ENCODE data around the gene NEURL3. TPM values are rescaled to one million over a fixed set of nuclear protein-coding genes. Genes with fewer than 3 reads are reported as not detected.

NEURL3 gene
- total RNA-seq, 4 donors from 2014 or later = not detected

DNA sequence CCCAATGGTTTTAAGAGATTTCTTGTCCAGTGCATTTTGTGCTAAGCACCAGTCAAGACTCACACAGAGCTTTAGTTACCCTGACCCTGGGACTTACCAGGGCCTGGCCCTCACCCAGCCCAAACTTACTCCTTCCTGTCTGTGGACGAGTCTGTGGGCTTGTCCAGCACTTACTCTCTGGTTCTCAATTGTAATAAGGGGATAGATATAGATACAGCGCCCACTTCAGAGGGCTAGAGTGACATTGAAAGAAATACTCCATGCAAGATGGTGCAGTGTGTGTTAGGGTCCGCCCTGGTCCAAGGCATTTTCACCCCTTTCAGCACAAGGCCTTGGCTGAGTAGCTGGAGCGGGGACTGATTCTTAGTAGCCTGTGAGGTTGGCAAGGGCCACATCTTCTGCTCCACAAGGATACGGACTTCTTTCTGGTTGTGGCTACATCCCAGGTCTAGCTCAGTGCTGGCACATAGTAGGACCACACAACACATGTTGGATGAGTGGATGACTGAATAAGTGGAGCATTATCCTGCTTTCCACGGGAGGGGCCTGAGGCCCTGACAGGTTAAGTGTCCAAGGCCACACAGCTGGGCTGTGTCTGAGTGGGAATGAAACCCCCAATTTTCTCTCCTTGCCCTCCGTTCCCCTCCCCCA, 27.6 kb upstream of the NEURL3 start:
- DNase-seq = no peak
- Histone ChIP-seq H3K4me1 (peaks cover 48 to 98% (median 80%) of the 10 kb centered on the region in 3 donors), H3K27ac (peak overlapping the region; percentile 70 to 96 (median 92)), H3K9me3 (no peaks in the 10 kb centered on the region), H3K27me3 (peaks cover 0 to 77% (median 0%) of the 10 kb centered on the region in 4 donors), H3K4me3 (no peak overlapping the region), H3K36me3 (no peaks in the 10 kb centered on the region)
- no peak for TF ChIP-seq POLR2A (IDR thresholded peaks at IDR 0.05)
- TF ChIP-seq, protein P1, sequence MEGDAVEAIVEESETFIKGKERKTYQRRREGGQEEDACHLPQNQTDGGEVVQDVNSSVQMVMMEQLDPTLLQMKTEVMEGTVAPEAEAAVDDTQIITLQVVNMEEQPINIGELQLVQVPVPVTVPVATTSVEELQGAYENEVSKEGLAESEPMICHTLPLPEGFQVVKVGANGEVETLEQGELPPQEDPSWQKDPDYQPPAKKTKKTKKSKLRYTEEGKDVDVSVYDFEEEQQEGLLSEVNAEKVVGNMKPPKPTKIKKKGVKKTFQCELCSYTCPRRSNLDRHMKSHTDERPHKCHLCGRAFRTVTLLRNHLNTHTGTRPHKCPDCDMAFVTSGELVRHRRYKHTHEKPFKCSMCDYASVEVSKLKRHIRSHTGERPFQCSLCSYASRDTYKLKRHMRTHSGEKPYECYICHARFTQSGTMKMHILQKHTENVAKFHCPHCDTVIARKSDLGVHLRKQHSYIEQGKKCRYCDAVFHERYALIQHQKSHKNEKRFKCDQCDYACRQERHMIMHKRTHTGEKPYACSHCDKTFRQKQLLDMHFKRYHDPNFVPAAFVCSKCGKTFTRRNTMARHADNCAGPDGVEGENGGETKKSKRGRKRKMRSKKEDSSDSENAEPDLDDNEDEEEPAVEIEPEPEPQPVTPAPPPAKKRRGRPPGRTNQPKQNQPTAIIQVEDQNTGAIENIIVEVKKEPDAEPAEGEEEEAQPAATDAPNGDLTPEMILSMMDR (IDR thresholded peaks at IDR 0.05) = no peak
- intact Hi-C loops (cut with DNase I) = loop anchor here (10.0 kb wide), 1 partner anchor 232 kb away; the partner anchor contains the start of gene CNNM4
- WGBS, 2 donors = 71 to 79% methylated on average over 4 to 7 of the region's 7 CpGs

DNA sequence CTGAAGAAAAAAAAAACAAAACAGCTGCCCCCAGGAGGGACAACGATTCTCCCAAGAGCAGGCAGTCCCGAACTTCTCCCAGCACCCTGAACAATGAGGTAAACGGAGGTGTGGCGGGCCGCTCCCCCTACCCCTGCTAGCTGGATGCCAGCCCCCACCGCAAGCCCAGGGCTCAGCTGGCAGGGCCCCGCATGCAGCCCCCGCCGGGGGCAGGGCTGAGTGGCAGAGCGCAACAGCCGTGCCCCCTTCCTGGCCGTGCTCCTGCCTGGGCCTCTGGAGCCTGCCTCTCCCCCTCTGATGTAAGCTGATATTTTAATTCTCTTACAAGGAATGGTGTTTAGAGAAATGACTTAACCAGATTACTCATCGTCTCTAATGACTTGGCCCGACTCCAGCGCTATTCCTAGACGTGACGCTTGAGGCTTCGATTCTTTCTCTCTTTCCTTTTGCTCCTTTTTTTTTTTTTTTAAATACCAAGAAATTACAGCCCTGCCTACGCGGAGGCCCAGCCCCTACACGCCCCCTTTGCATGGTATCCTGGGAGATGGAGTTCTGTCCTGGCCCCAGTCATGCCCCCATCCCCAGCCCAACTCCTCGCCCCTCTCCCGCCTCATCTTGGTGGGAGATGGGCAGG, 26.8 kb upstream of the NEURL3 start:
- Histone ChIP-seq H3K4me1 (peaks cover 56 to 98% (median 84%) of the 10 kb centered on the region in 3 donors), H3K27ac (peak overlapping the region; percentile 70 to 96 (median 92)), H3K36me3 (no peaks in the 10 kb centered on the region), H3K4me3 (peak overlapping the region in 3 of 4 donors; percentile 24 to 61 (median 33)), H3K9me3 (no peaks in the 10 kb centered on the region), H3K27me3 (peaks cover 0 to 77% (median 0%) of the 10 kb centered on the region in 4 donors)
- peak in 3 of 4 donors; percentile 15 to 72 (median 36) for TF ChIP-seq POLR2A (IDR thresholded peaks at IDR 0.05)
- TF ChIP-seq, protein P1 (IDR thresholded peaks at IDR 0.05) = no peak
- 5 to 7% methylated on average over 12 to 20 of the region's 23 CpGs for WGBS, 2 donors
- peak; percentile 66 for DNase-seq
- intact Hi-C loops (cut with DNase I) = loop anchor here (10.0 kb wide), 1 partner anchor 233 kb away; the partner anchor contains the start of gene CNNM4

DNA sequence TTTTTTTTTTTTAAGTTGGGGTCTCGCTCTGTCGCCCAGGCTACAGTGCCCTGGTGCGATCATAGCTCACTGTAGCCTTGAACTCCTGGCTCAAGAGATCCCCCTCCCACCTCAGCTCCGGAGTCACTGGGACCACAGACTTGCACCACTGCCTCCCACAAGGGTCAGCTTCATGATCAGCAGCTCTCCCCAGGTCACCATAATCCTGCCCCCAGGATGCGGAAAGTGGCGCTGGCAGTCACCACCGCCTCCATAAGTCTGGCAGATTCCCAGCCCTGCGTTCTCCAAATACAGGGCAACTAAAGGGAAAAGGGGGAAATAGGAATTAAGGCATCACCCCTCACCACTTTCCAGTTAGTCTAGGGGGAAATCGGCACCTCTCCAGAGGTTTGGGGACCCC, 26.2 kb upstream of the NEURL3 start:
- H3K4me3 ChIP-seq = peak overlapping the region in 3 of 4 donors; percentile 24 to 61 (median 33)
- WGBS, 2 donors = 55 to 85% methylated on average over 2 to 5 of the region's 9 CpGs
- TF ChIP-seq, protein P1 (IDR thresholded peaks at IDR 0.05) = no peak
- H3K36me3 ChIP-seq = no peaks in the 10 kb centered on the region
- H3K4me1 ChIP-seq = peaks cover 56 to 100% (median 87%) of the 10 kb centered on the region in 3 donors
- no peak for DNase-seq
- peak overlapping the region; percentile 70 to 96 (median 92) for H3K27ac ChIP-seq
- H3K9me3 ChIP-seq = no peaks in the 10 kb centered on the region
- H3K27me3 ChIP-seq = peaks cover 0 to 79% (median 0%) of the 10 kb centered on the region in 4 donors
- intact Hi-C loops (cut with DNase I) = loop anchor here (10.0 kb wide), 1 partner anchor 233 kb away; the partner anchor contains the start of gene CNNM4

DNA sequence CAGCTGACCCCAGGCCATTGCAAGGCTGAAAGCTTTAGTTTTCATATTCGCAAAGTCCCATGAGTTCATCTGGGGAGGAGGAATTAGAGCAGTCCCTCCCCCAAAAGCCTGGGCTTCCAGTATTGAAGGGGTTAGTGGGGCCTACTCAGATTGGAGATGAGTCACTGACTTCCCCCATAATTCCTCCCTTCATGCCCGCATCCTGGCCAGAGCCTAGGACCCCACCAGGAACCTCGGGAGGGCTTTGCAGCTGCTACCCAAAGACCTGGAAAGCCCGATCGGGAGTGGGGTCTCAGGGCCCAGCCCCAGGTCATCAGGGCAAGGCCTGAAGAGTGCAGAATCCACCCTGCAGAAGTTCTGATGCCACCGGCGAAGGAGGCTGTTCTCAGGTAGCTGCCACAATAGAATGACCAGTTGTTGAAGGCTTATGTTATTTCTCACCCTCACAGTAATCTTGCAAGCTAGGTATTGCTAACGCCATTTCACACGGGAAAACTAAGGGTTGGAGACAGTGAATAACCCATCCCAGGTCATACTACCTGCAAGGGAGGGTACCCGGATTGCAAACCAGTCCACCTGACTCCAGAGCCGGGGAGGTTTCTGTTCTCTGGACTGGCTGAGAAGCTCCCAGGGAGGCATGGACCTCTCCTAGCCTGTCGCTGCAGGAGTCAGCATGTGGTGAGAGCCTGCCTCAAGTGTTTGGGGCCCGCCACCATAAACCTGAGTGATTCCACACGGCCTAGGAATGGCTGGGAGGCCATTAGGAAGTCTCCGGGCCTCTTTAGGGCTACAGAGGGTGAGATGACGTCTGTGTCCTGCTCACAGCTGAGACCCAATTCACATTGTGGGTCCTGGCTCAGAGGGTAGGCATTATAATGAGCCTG, 25.6 kb upstream of the NEURL3 start:
- H3K36me3 ChIP-seq = no peaks in the 10 kb centered on the region
- peaks cover 52 to 97% (median 82%) of the 10 kb centered on the region in 3 donors for H3K4me1 ChIP-seq
- no peaks in the 10 kb centered on the region for H3K9me3 ChIP-seq
- no peak for DNase-seq
- TF ChIP-seq, protein P1 (IDR thresholded peaks at IDR 0.05) = no peak
- TF ChIP-seq POLR2A (IDR thresholded peaks at IDR 0.05) = no peak
- no peak overlapping the region for H3K4me3 ChIP-seq
- peaks cover 0 to 85% (median 0%) of the 10 kb centered on the region in 4 donors for H3K27me3 ChIP-seq
- peak overlapping the region in 3 of 4 donors; percentile 91 to 96 (median 93) for H3K27ac ChIP-seq
- intact Hi-C loops (cut with DNase I) = loop anchor here (10.0 kb wide), 1 partner anchor 234 kb away; the partner anchor contains the start of gene CNNM4
- 68 to 79% methylated on average over 7 to 14 of the region's 16 CpGs for WGBS, 2 donors

Measured in esophagus squamous epithelium (tissue), 5 donors.